GM12874 (cell line): Measurements from ENCODE around the gene WDR18.

Experiments used
- TF ChIP-seq, protein P1 (sequence below): IDR thresholded peaks from 2 replicates; pipeline ENCODE4 v1.5.1; 2011; ENCODE audit warnings: low read depth, mild to moderate bottlenecking, control low read depth, low read length, moderate library complexity; ENCODE audit not compliant: insufficient read depth

Gene WDR18

DNA sequence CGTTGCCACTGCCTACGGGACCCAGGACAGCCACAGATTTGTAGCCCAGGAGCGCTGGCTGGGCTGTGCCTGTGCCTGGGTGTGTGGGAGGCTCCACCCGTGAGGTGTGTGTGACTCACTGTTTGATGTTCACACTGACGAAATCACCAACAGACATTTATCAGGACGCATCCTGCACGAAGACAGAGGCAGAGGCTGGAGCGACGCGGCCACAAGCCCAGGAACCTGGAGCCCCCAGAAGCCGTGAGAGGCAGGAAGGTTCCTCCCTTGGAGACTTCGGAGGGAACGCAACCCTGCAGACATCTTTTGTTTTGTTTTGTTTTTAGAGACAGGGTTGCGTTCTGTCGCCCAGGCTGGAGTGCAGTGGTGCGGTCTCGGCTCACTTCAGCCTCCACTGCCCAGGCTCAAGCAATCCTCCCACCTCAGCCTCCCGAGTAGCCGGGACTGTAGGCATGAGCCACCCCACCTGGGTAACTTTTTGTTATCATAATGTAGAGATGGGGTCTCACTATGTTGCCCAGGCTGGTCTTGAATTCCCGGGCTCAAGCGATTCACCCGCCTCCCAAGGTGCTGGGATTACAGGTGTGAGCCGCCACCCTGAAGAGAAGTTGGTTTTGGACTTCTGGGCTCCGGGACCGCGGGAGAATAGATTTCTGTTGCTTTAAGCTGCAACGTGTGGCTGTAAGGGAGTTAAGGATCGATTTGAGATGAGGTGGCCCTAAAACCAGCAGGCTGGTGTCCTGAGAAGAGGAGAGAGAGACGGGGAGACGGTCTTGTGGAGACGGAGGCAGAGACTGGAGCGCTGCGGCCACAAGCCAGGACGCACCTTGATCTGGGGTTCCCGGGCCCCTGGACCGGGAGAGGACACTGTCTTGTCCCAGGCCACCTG lies 24.9 kb upstream of the WDR18 start:
- TF ChIP-seq, protein P1, sequence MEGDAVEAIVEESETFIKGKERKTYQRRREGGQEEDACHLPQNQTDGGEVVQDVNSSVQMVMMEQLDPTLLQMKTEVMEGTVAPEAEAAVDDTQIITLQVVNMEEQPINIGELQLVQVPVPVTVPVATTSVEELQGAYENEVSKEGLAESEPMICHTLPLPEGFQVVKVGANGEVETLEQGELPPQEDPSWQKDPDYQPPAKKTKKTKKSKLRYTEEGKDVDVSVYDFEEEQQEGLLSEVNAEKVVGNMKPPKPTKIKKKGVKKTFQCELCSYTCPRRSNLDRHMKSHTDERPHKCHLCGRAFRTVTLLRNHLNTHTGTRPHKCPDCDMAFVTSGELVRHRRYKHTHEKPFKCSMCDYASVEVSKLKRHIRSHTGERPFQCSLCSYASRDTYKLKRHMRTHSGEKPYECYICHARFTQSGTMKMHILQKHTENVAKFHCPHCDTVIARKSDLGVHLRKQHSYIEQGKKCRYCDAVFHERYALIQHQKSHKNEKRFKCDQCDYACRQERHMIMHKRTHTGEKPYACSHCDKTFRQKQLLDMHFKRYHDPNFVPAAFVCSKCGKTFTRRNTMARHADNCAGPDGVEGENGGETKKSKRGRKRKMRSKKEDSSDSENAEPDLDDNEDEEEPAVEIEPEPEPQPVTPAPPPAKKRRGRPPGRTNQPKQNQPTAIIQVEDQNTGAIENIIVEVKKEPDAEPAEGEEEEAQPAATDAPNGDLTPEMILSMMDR, result no peak

DNA sequence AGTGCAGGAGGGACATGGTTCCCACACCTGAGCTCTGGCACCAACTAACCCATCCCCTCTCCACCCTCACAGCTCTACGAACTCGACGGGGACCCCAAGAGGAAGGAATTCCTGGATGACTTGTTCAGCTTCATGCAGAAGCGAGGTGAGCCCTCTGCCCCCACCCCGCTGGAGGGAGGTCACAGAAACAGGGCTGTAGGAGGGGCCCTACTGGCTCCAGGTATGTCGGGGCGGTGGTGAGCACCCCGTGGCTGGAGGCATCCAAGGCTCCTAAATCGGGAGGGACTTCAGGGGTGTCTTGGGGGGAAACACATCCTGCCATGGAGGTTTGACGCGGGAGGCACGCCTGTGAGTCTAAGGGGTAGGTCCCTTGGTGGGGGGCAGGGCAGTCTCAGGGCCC lies 24.1 kb upstream of the WDR18 start:
- TF ChIP-seq, protein P1, result no peak

DNA sequence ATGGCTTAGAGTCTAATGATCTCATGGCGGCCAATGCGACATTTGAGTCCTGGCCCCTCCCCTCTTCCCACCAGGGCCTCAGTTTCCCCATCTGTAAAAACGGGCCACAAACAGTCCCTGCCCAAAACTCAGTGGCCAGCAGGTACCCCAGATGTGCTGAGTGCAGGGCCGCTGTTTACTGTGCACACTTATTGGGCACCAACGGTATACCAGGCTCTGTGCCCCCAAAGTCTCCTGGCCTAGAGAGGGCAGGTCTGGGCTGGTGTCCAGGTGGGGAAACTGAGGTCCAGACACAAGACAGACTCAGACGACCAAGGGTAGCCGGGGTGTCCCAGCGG lies 23.6 kb upstream of the WDR18 start:
- TF ChIP-seq, protein P1, result no peak

DNA sequence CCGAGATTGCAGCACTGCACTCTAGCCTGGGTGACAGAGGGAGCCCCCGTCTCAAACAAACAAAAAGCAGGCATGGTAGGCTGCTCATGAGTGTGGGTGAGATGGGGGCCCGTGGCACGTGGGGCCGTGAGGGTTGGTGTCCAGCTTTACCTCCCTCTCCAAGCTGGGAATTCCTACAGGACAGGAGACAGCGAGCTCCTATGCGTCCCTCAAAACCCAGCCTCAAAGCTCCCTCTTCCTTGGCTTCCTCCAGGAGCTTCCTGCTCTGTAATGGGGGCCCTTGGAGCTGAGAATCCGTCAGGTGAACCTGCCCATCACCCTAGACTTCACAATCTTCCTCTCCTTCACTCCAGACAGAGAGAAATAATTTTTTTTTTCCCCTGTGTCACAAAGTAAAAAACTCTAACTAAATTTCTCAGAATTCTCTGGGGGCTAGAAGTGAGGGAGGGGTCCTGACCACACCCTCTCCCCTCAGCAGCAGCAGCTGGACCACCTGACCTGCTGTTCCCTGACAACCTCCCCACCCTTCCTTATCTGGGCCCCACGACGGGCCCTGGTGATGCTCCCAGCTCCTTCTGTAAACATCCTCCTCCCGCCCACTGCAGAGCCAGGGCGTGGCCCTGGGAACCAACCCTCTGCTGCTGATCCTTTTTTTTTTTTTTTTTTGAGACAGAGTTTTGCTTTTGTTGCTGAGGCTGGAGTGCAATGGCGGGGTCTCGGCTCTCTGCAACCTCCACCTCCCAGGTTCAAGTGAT lies 22.1 kb upstream of the WDR18 start:
- TF ChIP-seq, protein P1, result no peak

DNA sequence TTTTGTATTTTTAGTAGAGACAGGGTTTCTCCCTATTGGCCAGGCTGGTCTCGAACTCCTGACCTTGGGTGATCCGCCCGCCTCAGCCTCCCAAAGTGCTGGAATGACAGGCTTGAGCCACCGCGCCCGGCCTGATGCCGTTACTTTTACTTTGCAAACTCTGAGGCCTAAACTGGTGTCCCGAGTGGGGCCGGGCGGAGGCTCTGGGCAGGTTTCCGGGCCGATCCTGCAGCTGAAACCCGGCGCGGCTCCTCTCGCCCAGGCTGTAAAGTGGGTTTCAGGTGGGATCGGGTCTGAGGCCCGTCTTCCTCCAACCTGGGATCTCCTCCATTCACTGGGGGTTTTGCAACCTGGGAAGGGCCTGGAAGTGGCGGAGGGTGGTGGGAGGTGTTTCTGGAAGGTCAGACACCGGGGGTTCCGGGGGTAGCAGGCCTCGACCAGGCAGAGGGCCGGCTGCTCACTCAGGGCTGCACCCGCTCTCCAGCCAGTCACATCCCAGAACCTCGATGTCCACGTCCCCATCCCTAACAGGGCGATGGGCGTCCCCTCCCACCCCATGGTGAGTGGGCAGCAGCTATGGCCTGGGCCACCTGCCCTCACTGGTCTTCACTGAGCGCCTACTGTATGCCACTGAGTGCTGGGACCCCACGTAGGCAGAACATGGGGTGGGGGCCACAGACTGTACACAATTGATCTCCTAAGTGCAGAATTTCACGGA lies 21.3 kb upstream of the WDR18 start:
- TF ChIP-seq, protein P1, result no peak

DNA sequence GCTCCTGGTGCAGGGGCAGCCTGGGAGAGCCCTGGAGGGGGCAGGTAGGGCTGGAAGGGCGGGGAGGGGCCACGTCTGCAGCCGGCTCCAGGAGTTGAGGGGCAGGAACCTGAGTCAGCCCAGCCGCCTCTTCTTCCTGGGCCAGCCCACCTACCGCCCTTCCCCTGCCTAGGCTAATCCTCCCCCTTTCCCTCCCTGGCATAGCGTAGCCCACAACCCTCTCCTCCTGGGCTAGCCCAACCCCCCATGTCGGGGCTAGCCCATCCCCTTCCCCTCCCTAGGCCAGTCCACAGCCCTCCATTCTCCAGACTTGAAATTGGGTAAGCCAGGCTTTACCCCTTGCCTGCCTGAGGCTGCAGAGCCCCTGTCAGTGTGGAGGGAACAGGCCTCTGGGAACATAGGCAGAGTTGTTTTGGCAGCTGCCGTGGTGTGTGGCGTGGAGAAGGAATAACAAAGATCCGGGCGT lies 20.6 kb upstream of the WDR18 start:
- TF ChIP-seq, protein P1, result no peak

DNA sequence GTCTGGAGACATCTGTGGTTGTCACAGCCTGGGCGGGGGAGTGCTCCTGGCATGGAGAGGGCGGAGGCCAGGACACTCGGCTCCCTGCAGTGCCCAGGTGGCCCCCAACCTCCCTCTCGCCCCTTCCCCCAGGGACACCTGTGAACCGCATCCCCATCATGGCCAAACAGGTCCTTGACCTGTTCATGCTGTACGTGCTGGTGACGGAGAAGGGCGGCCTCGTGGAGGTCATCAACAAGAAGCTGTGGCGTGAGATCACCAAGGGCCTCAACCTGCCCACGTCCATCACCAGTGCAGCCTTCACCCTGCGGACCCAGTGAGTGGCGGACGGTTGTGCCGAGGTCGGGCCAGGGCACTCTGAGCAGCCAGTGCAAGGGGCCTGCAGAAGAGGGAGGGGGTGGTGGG lies 20.0 kb upstream of the WDR18 start:
- TF ChIP-seq, protein P1, result no peak
